ENCODE measurements around the gene FUCA2. TPM values are rescaled to one million over a fixed set of nuclear protein-coding genes. Genes with fewer than 3 reads are reported as not detected.

The FUCA2 gene
- total and polyA plus RNA-seq, 2 experiments from 2014 or later = 31.8 to 33.4 TPM

DNA sequence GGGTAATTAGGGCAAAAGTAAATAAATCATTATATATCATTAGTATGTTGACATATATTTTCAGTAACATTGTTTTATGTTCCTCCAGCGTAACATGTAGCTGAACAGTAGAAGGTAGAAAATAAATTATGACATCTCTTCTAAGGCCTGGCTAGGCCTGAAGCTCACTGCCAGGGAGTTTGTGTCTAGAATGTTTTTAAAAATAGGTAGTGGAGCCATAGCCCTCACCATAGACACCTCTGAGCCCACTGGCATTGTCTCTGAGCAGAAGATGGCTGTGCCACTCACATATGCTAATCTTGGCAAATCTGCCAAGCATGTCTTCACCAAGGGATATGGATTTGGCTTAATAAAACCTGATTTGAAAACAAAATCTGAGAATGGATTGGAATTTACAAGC, 21.3 kb downstream of the FUCA2 start:
- Histone ChIP-seq H3K4me3 (no peak overlapping the region), H3K4me2 (no peak overlapping the region), H3F3A (replicated peaks; ENCODE audit: low read depth) (no peaks in the 10 kb centered on the region), H3K27me3 (ENCODE audit: insufficient read depth) (no peaks in the 10 kb centered on the region), H3K9me2 (ENCODE audit: insufficient read depth) (no peaks in the 10 kb centered on the region), H2AFZ (no peak overlapping the region), H3K4me1 (ENCODE audit: insufficient read depth) (no peaks in the 10 kb centered on the region), H3K27ac (ENCODE audit: low read depth) (no peak overlapping the region), H3K36me3 (ENCODE audit: insufficient read depth) (no peaks in the 10 kb centered on the region), H4K20me1 (replicated peaks; ENCODE audit: insufficient read depth) (0 out of 2 replicates have a peak, but pooled peaks cover 3% of the 10 kb centered on the region), H3K79me2 (replicated peaks; ENCODE audit: insufficient read depth) (no peaks in the 10 kb centered on the region)
- no peaks in the 10 kb centered on the region for H3K4me1 Mint-ChIP-seq
- H3K4me3 Mint-ChIP-seq = no peak overlapping the region
- no peak for TF ChIP-seq CREB1 (CRISPR knock-in tag; IDR thresholded peaks at IDR 0.05; ENCODE audit: low read depth)
- H3K27me3 Mint-ChIP-seq (ENCODE audit: insufficient read depth, low read depth, poor library complexity) = no peaks in the 10 kb centered on the region
- H3K9me3 Mint-ChIP-seq = no peaks in the 10 kb centered on the region
- no peak for ATAC-seq
- H3K36me3 Mint-ChIP-seq (ENCODE audit: low read depth) = peaks cover 2% of the 10 kb centered on the region; the same call in 1 of the 3 replicates
- H3K27ac Mint-ChIP-seq = no peak overlapping the region
- no peak for DNase-seq (ENCODE audit: low spot score)

DNA sequence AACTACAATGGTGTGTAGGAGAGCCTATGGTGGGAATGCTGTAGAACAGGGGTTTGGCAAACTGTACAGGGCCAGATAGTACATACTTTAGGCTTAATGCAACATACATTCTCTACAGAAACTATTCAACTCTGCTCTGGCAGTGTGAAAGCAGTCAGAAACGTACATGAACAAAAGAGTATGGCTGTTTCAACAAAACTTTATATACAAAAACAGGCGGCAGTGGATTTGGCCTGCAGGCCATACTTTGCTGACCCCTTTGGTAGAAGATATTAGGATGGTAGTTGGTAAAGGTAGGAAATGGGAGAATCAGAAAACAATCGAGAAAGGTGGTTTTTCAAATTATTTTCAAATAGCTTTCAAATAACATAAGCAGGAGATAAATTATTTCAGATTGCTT, 24.8 kb downstream of the FUCA2 start:
- no peaks in the 10 kb centered on the region for H3K9me3 Mint-ChIP-seq
- H3K36me3 Mint-ChIP-seq (ENCODE audit: low read depth) = no peaks in the 10 kb centered on the region
- H3K4me2 ChIP-seq = no peak overlapping the region
- H3K36me3 ChIP-seq (ENCODE audit: insufficient read depth) = no peaks in the 10 kb centered on the region
- H3K27me3 Mint-ChIP-seq (ENCODE audit: insufficient read depth, low read depth, poor library complexity) = no peaks in the 10 kb centered on the region
- TF ChIP-seq STAT1 (IDR thresholded peaks at IDR 0.05; ENCODE audit: unreplicated experiment) (no peak), POLR2AphosphoS5 (IDR thresholded peaks at IDR 0.05; ENCODE audit: low read depth) (no peak), CREB1 (CRISPR knock-in tag; IDR thresholded peaks at IDR 0.05; ENCODE audit: low read depth) (no peak), ZNF331 (CRISPR knock-in tag; IDR thresholded peaks at IDR 0.05; ENCODE audit: low read depth) (no peak), EZH2phosphoT487 (IDR thresholded peaks at IDR 0.05; ENCODE audit: unreplicated experiment) (no peak), EZH2 (IDR thresholded peaks at IDR 0.05; ENCODE audit: low read depth, unreplicated experiment) (no peak), ZNF114 (CRISPR knock-in tag; IDR thresholded peaks at IDR 0.05) (no peak)
- TF ChIP-seq, protein P1, sequence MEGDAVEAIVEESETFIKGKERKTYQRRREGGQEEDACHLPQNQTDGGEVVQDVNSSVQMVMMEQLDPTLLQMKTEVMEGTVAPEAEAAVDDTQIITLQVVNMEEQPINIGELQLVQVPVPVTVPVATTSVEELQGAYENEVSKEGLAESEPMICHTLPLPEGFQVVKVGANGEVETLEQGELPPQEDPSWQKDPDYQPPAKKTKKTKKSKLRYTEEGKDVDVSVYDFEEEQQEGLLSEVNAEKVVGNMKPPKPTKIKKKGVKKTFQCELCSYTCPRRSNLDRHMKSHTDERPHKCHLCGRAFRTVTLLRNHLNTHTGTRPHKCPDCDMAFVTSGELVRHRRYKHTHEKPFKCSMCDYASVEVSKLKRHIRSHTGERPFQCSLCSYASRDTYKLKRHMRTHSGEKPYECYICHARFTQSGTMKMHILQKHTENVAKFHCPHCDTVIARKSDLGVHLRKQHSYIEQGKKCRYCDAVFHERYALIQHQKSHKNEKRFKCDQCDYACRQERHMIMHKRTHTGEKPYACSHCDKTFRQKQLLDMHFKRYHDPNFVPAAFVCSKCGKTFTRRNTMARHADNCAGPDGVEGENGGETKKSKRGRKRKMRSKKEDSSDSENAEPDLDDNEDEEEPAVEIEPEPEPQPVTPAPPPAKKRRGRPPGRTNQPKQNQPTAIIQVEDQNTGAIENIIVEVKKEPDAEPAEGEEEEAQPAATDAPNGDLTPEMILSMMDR (conservative IDR thresholded peaks at IDR 0.05; ENCODE audit: low read depth in 2 of 2) = no peak
- no peaks in the 10 kb centered on the region for H3K27me3 ChIP-seq (ENCODE audit: insufficient read depth)
- H3K27ac Mint-ChIP-seq = no peak overlapping the region
- DNase-seq (ENCODE audit: low spot score) (no peak), ATAC-seq (no peak)
- H3K79me2 ChIP-seq (replicated peaks; ENCODE audit: insufficient read depth) = no peaks in the 10 kb centered on the region
- H3K4me3 Mint-ChIP-seq = no peak overlapping the region
- H3K4me3 ChIP-seq = no peak overlapping the region
- no peak overlapping the region for H3K27ac ChIP-seq (ENCODE audit: low read depth)
- H3F3A ChIP-seq (replicated peaks; ENCODE audit: low read depth) = no peaks in the 10 kb centered on the region
- no peak overlapping the region for H2AFZ ChIP-seq
- H3K4me1 Mint-ChIP-seq = no peaks in the 10 kb centered on the region
- H3K9me2 ChIP-seq (ENCODE audit: insufficient read depth) = no peaks in the 10 kb centered on the region
- H4K20me1 ChIP-seq (replicated peaks; ENCODE audit: insufficient read depth) = no peaks in the 10 kb centered on the region
- no peaks in the 10 kb centered on the region for H3K4me1 ChIP-seq (ENCODE audit: insufficient read depth)

DNA sequence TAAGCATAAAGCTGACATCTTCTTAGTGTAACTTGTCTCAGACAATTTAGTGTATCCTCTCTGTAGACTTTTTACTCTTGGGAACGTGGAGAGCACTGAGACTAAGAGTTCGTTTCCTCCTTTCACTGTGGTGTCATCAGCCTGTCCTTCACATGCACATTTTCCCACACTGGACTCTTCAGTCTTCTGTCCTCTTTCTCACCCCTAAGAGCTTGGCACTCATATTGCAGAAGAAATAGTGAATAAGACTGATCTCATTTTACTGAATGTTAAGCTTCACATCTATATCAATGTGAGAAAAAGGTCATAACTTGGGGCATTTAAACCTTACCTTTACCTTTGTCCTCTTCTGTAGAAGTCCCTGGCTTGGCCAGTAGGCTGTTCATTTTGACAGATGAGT, 25.6 kb downstream of the FUCA2 start:
- no peaks in the 10 kb centered on the region for H3K27me3 ChIP-seq (ENCODE audit: insufficient read depth)
- H3K4me3 ChIP-seq = no peak overlapping the region
- no peak for ATAC-seq
- Mint-ChIP-seq H3K4me3 (no peak overlapping the region), H3K27ac (no peak overlapping the region), H3K9me3 (no peaks in the 10 kb centered on the region), H3K4me1 (no peaks in the 10 kb centered on the region), H3K36me3 (ENCODE audit: low read depth) (no peaks in the 10 kb centered on the region), H3K27me3 (ENCODE audit: insufficient read depth, low read depth, poor library complexity) (no peaks in the 10 kb centered on the region)
- H3K9me2 ChIP-seq (ENCODE audit: insufficient read depth) = no peaks in the 10 kb centered on the region
- no peaks in the 10 kb centered on the region for H3F3A ChIP-seq (replicated peaks; ENCODE audit: low read depth)
- no peak overlapping the region for H3K4me2 ChIP-seq
- H3K4me1 ChIP-seq (ENCODE audit: insufficient read depth) = no peaks in the 10 kb centered on the region
- H3K79me2 ChIP-seq (replicated peaks; ENCODE audit: insufficient read depth) = no peaks in the 10 kb centered on the region
- no peaks in the 10 kb centered on the region for H3K36me3 ChIP-seq (ENCODE audit: insufficient read depth)
- no peak overlapping the region for H3K27ac ChIP-seq (ENCODE audit: low read depth)
- H4K20me1 ChIP-seq (replicated peaks; ENCODE audit: insufficient read depth) = no peaks in the 10 kb centered on the region
- H2AFZ ChIP-seq = no peak overlapping the region
- no peak for DNase-seq (ENCODE audit: low spot score)
- TF ChIP-seq, protein P2, sequence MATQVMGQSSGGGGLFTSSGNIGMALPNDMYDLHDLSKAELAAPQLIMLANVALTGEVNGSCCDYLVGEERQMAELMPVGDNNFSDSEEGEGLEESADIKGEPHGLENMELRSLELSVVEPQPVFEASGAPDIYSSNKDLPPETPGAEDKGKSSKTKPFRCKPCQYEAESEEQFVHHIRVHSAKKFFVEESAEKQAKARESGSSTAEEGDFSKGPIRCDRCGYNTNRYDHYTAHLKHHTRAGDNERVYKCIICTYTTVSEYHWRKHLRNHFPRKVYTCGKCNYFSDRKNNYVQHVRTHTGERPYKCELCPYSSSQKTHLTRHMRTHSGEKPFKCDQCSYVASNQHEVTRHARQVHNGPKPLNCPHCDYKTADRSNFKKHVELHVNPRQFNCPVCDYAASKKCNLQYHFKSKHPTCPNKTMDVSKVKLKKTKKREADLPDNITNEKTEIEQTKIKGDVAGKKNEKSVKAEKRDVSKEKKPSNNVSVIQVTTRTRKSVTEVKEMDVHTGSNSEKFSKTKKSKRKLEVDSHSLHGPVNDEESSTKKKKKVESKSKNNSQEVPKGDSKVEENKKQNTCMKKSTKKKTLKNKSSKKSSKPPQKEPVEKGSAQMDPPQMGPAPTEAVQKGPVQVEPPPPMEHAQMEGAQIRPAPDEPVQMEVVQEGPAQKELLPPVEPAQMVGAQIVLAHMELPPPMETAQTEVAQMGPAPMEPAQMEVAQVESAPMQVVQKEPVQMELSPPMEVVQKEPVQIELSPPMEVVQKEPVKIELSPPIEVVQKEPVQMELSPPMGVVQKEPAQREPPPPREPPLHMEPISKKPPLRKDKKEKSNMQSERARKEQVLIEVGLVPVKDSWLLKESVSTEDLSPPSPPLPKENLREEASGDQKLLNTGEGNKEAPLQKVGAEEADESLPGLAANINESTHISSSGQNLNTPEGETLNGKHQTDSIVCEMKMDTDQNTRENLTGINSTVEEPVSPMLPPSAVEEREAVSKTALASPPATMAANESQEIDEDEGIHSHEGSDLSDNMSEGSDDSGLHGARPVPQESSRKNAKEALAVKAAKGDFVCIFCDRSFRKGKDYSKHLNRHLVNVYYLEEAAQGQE (IDR thresholded peaks at IDR 0.05; ENCODE audit: unreplicated experiment) = no peak
- no peak for TF ChIP-seq POLR2AphosphoS5 (IDR thresholded peaks at IDR 0.05; ENCODE audit: low read depth)
- no peak for TF ChIP-seq JUNB (IDR thresholded peaks at IDR 0.05; ENCODE audit: unreplicated experiment)
- TF ChIP-seq ZNF331 (CRISPR knock-in tag; IDR thresholded peaks at IDR 0.05; ENCODE audit: low read depth) = no peak
- TF ChIP-seq, protein P3, sequence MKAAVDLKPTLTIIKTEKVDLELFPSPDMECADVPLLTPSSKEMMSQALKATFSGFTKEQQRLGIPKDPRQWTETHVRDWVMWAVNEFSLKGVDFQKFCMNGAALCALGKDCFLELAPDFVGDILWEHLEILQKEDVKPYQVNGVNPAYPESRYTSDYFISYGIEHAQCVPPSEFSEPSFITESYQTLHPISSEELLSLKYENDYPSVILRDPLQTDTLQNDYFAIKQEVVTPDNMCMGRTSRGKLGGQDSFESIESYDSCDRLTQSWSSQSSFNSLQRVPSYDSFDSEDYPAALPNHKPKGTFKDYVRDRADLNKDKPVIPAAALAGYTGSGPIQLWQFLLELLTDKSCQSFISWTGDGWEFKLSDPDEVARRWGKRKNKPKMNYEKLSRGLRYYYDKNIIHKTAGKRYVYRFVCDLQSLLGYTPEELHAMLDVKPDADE (IDR thresholded peaks at IDR 0.05) = no peak

Measured in GM23338 (cell line).